Nephron progenitor cell (in vitro differentiated cells): Measurements from ENCODE around the gene DNAJC18.

Source experiments
- DNase-seq: peaks from one replicate; pipeline ENCODE4 v3.0.0; 2021
- H3K27ac Mint-ChIP-seq: 2 replicates; pipeline ENCODE4 v1.8.0; 2021; ENCODE audit warnings: mild to moderate bottlenecking, moderate library complexity, mixed read lengths
- H3K27me3 Mint-ChIP-seq: 2 replicates; pipeline ENCODE4 v1.8.0; 2021; ENCODE audit warnings: mild to moderate bottlenecking, low read depth, mixed read lengths; ENCODE audit not compliant: poor library complexity
- H3K36me3 Mint-ChIP-seq: 2 replicates; pipeline ENCODE4 v1.8.0; 2021; ENCODE audit warnings: low read depth, mixed read lengths
- H3K4me1 Mint-ChIP-seq: 2 replicates; pipeline ENCODE4 v1.8.0; 2021; ENCODE audit warnings: mixed read lengths
- H3K4me3 Mint-ChIP-seq: 2 replicates; pipeline ENCODE4 v1.8.0; 2021; ENCODE audit warnings: mild to moderate bottlenecking, moderate library complexity, mixed read lengths
- H3K9me3 Mint-ChIP-seq: 2 replicates; pipeline ENCODE4 v1.8.0; 2021; ENCODE audit warnings: mild to moderate bottlenecking, moderate library complexity, mixed read lengths
- CTCF ChIP-seq: fragments of 200-600 bp; sonication (generic); IDR thresholded peaks from 2 replicates; pipeline ENCODE4 v1.5.0; 2021; ENCODE audit warnings: antibody characterized with exemption

The DNAJC18 gene

GRCh38 chr5:139457653-139458306 is 18.5 kb upstream of the DNAJC18 start:
- no peak for TF ChIP-seq CTCF
- no peak for DNase-seq
- peaks cover 11% of the 10 kb centered on the region for H3K27me3 Mint-ChIP-seq
- no peaks in the 10 kb centered on the region for H3K36me3 Mint-ChIP-seq
- H3K4me1 Mint-ChIP-seq = peaks cover 30% of the 10 kb centered on the region
- H3K4me3 Mint-ChIP-seq = no peak overlapping the region
- no peaks in the 10 kb centered on the region for H3K9me3 Mint-ChIP-seq
- no peak overlapping the region for H3K27ac Mint-ChIP-seq

- TF ChIP-seq CTCF = no peak
- peaks cover 25% of the 10 kb centered on the region for H3K4me1 Mint-ChIP-seq
- no peak overlapping the region for H3K27ac Mint-ChIP-seq
- H3K9me3 Mint-ChIP-seq = no peaks in the 10 kb centered on the region
- DNase-seq = no peak
- H3K36me3 Mint-ChIP-seq = no peaks in the 10 kb centered on the region
- H3K27me3 Mint-ChIP-seq = peaks cover 10% of the 10 kb centered on the region
- H3K4me3 Mint-ChIP-seq = no peak overlapping the region
These were observed 17.9 kb upstream of the DNAJC18 start for GRCh38 chr5:139457241-139457640.

GRCh38 chr5:139456776-139457175 is 17.5 kb upstream of the DNAJC18 start:
- Mint-ChIP-seq H3K27me3 (peaks cover 6% of the 10 kb centered on the region), H3K4me1 (peaks cover 20% of the 10 kb centered on the region), H3K4me3 (no peak overlapping the region), H3K9me3 (no peaks in the 10 kb centered on the region), H3K27ac (peak overlapping the region; percentile 29), H3K36me3 (no peaks in the 10 kb centered on the region)
- no peak for TF ChIP-seq CTCF
- no peak for DNase-seq

- no peaks in the 10 kb centered on the region for H3K36me3 Mint-ChIP-seq
- no peak for DNase-seq
- peaks cover 9% of the 10 kb centered on the region for H3K27me3 Mint-ChIP-seq
- H3K27ac Mint-ChIP-seq = peak overlapping the region; percentile 64
- H3K4me1 Mint-ChIP-seq = peaks cover 18% of the 10 kb centered on the region
- H3K9me3 Mint-ChIP-seq = no peaks in the 10 kb centered on the region
- no peak for TF ChIP-seq CTCF
- no peak overlapping the region for H3K4me3 Mint-ChIP-seq
These were observed 15.4 kb upstream of the DNAJC18 start for GRCh38 chr5:139454568-139455290.

GRCh38 chr5:139453683-139454567 is 14.6 kb upstream of the DNAJC18 start:
- Mint-ChIP-seq H3K27me3 (peaks cover 11% of the 10 kb centered on the region), H3K4me3 (no peak overlapping the region), H3K4me1 (peaks cover 12% of the 10 kb centered on the region), H3K27ac (no peak overlapping the region), H3K36me3 (no peaks in the 10 kb centered on the region), H3K9me3 (no peaks in the 10 kb centered on the region)
- DNase-seq = no peak
- TF ChIP-seq CTCF = no peak
